Left ventricle myocardium superior (tissue), 1 donor: Measurements from ENCODE around the gene CFLAR. TPM values are rescaled to one million over a fixed set of nuclear protein-coding genes. Genes with fewer than 3 reads are reported as not detected.

Experiments used
- ATAC-seq: fragments of 200-7000 bp; cut with Tn5 transposase; one replicate; pipeline ENCODE4 v1.9.1; 2020; ENCODE audit warnings: mild to moderate bottlenecking, moderate library complexity
- DNase-seq: peaks from one replicate; pipeline ENCODE4 v3.0.0-alpha.2; 2020
- intact Hi-C: fragments of 100-400 bp; cut with micrococcal nuclease; formaldehyde crosslinking; loops from one replicate; pipeline ENCODE4 v1.11.0; 2022
- total RNA-seq: library from RNA; stranded (reverse); fragmentation: NEBNext Ultra II Directional; extraction: Animal tissue kit (Norgen Biotek cat#: 25700); gene quantifications from one replicate; pipeline ENCODE4 v1.2.1, GENCODE V29; 2021
- donor health status: DM: no; HTN: yes; CAD: no; lungs with severe emphysema.

The CFLAR gene
- total RNA-seq, 1 donor from 2014 or later = 252 TPM

- ATAC-seq (no peak), DNase-seq (no peak)
- intact Hi-C loops = no loop called here
Observed at GRCh38 chr2:201200345-201200744, 84.4 kb downstream of the CFLAR start.

DNA sequence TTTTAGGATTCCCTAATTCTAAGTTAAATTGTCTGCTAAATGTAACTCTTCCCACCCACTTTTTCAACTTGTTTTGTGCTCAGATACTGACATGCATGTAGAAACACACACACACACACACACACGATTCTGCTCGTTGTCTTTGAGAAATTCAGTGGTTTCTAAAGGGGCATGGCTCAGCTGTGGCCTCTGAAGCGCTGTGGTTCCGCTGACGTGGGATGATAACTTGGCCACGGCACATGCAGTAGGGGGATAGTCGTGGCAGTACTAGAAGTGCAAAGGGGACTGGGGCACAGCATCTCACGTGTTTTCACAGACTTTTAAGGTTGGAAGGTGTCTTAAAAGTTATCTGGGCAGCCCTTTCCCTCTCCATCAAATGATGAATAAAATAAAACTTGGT is 85.4 kb downstream of the CFLAR start:
- intact Hi-C loops = no loop called here
- DNase-seq (no peak), ATAC-seq (no peak)

DNA sequence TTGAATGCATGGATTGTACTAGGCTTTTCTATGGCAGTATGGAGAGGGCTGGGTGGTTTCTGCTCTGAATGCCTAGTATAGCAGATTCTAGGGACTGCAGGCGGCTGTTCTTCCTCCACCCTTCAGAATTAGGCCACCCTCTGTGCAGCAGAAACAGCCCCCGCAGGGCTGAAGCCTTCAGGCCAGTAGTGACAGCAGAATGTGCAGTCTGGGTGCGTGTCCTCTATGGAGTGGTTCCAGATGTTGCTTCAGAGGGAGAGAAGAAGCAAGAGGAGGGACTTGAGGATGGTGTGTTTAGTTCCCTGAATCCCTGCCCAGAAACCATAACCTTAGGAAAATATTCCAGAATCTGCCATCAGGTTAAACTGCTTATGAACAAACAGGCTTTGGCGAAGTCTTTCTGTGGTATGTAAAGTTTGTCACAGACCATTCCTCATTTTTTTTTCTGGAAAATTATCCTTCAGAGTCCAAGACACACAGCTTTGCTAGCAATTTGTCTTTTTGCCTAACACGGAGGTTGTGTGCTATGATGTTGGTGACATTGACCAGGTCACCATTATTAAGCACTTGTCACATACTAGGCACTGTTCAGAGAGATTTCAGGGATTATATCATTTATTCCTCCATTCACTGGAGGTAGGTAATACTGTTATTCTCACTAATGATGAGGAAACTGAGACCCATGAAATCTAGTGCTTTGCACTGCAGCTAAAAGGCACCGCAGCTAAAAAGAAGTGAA is 88.1 kb downstream of the CFLAR start:
- peak; percentile 81 for ATAC-seq
- intact Hi-C loops = no loop called here

GRCh38 chr2:201204655-201205514 is 88.9 kb downstream of the CFLAR start:
- DNase-seq = no peak
- ATAC-seq = no peak
- intact Hi-C loops = no loop called here

More for the DNA sequence above, 88.1 kb downstream of the CFLAR start:
- DNase-seq = no peak

DNA sequence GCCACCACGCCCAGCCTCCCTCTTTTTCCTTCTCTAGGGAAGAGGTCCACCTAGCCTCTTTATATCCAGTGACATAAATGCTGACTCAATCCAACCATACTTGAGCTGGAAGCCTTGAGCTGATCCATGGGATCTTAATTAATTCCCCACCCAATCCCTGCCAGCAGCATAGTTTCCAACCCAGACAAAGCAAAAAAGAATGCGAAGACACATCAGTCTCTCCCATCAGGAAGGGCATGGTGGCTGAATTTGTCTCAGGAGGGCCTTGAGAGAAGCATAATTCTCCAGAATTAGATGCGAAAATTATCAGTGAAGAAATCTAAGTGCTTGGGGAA is 89.5 kb downstream of the CFLAR start:
- ATAC-seq (no peak), DNase-seq (no peak)
- intact Hi-C loops = no loop called here

DNA sequence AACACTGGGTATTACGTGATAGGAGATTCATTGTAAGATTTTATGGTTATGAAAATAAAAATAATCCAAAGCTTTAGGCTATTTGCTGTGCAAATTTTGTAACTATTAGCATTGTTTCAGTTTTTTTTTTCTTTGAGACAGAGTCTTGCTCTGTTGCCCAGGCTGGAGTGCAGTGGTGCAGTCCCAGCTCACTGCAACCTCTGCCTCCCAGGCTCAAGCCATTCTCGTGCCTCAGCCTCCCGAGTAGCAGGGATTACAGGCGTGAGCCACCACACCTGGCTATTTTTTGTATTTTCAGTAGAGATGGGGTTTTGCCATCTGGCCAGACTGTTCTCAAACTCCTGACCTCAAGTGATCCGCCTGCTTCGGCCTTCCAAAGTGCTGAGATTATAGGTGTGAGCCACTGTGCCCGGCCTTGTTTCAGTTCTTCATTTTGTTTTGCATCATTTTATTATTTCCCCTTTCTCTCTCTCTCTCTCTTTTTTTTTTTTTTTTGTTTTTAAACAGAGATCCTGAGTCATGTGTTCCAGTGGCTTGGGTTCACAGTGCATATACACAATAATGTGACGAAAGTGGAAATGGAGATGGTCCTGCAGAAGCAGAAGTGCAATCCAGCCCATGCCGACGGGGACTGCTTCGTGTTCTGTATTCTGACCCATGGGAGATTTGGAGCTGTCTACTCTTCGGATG is 92.7 kb downstream of the CFLAR start:
- intact Hi-C loops = no loop called here
- ATAC-seq (peak; percentile 71), DNase-seq (peak; percentile 44)

GRCh38 chr2:201215963-201216362 is 100.0 kb downstream of the CFLAR start:
- no peak for ATAC-seq
- DNase-seq = no peak
- intact Hi-C loops = no loop called here

GRCh38 chr2:201216918-201217317 is 101.0 kb downstream of the CFLAR start:
- DNase-seq (no peak), ATAC-seq (no peak)
- intact Hi-C loops = no loop called here

- ATAC-seq (peak; percentile 54), DNase-seq (no peak)
- intact Hi-C loops = no loop called here
Observed at GRCh38 chr2:201218780-201219179, 102.8 kb downstream of the CFLAR start.

DNA sequence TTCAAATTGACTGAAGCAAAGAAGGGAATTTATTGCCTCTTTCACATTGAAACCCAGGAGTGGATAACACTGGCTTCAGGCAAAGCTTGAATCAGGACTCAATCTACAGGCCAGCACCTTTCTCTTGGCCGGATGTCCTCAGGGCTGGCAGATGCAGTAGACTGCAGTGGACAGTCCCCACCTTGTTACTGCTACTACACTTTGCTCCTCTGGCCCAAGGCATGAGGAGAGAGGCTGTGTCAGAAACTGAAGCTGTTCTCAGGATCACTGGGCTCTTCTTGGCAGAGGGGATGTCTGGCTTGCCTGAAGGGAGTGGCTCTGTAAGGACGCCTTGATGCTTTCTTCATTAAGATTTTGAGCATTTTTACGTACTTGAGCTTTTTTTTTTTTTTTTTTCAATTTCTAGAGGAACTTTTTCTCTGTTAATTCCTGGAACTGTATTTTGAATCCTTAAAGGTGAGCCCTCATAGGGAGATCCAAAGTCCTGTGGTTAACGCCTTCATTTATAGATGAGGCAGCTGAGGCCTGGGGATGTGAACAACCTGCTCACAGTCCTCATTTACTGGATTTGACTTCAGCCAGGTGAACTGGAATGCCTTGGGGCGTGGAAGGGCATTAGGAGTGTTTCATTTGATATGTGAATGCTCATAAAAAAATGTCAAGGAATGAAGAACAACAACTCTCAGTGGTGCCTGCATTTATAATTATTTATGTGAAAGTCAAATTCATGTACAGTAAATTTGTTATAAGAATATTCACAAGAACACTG is 103.5 kb downstream of the CFLAR start:
- DNase-seq = no peak
- intact Hi-C loops = no loop called here
- ATAC-seq = peak; percentile 24

DNA sequence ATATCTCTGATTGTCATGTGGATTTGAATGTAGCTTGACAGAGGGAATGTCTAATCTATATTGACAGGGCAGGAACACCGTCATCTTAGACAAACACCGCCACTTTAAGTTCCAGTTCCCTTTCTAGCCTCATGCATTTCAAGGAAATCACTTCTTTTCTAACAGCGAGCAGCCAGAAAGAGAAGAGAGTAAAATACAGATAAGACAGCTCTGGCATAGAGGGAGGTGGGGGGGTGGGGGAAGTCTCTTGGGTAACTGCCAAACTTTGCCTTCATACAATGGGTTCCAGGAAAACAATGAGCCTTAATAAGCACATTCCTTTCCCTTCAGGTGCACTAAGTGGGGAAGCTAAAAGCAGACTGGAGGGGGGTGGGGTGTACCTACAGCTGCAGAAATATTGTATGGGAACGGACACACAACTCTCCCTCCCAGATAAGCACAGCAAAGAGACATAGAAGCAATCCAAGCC is 104.2 kb downstream of the CFLAR start:
- intact Hi-C loops = no loop called here
- ATAC-seq (peak; percentile 82), DNase-seq (no peak)

- intact Hi-C loops = no loop called here
- ATAC-seq (no peak), DNase-seq (no peak)
Observed at GRCh38 chr2:201223089-201224073, 107.4 kb downstream of the CFLAR start.

Other genes starting within 250 kb of the CFLAR start
- gene PPIL3, start 227.1 kb upstream of the CFLAR start, total RNA-seq = 23.2 TPM
- gene NIF3L1, start 226.8 kb upstream of the CFLAR start, total RNA-seq = 16.9 TPM
- 26.1 TPM for gene ORC2, start 152.5 kb upstream of the CFLAR start, total RNA-seq
- 12.7 TPM for gene HYCC2, start 44.5 kb upstream of the CFLAR start, total RNA-seq
- gene NDUFB3, start 44.2 kb upstream of the CFLAR start, total RNA-seq = 540 TPM
- gene CASP10, start 67.0 kb downstream of the CFLAR start, total RNA-seq = 6.4 TPM
- gene CASP8, start 144.4 kb downstream of the CFLAR start, total RNA-seq = 2.7 TPM
- 5.0 TPM for gene FLACC1, start 241.2 kb downstream of the CFLAR start, total RNA-seq